Retinal pigment epithelial cell (primary cell): Measurements from ENCODE around the gene HLA-DMA.
"Not testable (repeated sequence)": the region's sequence is repeated elsewhere in the genome, so short reads cannot be mapped to it uniquely, and the experiment has no call there.

Experiments
- DNase-seq: peaks from one replicate; pipeline ENCODE4 v3.0.0-alpha.2; 2010; ENCODE audit warnings: low read depth
- H3K4me3 ChIP-seq: 2 replicates; pipeline ENCODE4 v1.5.1; 2011; ENCODE audit warnings: mild to moderate bottlenecking, low read length, control low read depth, moderate library complexity
- CTCF ChIP-seq: conservative IDR thresholded peaks from 2 replicates; pipeline ENCODE4 v1.5.1; 2011; ENCODE audit warnings: low read depth, low read length, control low read depth, inconsistent platforms

Gene HLA-DMA

GRCh38 chr6:32945108-32945760 is 7.7 kb downstream of the HLA-DMA start:
- H3K4me3 ChIP-seq, result no peak overlapping the region
- DNase-seq, result no peak
- TF ChIP-seq CTCF, result no peak

- no peak for DNase-seq
- H3K4me3 ChIP-seq, result no peak overlapping the region
- TF ChIP-seq CTCF, result no peak
Measured at GRCh38 chr6:32943864-32944649, 8.8 kb downstream of the HLA-DMA start.

GRCh38 chr6:32942555-32943123 is 10.3 kb downstream of the HLA-DMA start:
- H3K4me3 ChIP-seq, DNase-seq: not testable (repeated sequence)

GRCh38 chr6:32941214-32941768 is 11.6 kb downstream of the HLA-DMA start:
- DNase-seq, result no peak
- H3K4me3 ChIP-seq, result no peak overlapping the region
- no peak for TF ChIP-seq CTCF

GRCh38 chr6:32940656-32941213 is 12.2 kb downstream of the HLA-DMA start, which contains the start of gene HLA-DMB:
Gene HLA-DMB, minus strand, starts transcription at chr6:32941028. Its CDS starts 221 bp downstream, at chr6:32940807.
- DNase-seq, result peak; percentile 30
- no peak for TF ChIP-seq CTCF
- peak within 1 kb of the TSS; percentile 26 for H3K4me3 ChIP-seq

GRCh38 chr6:32938494-32938893 is 14.4 kb downstream of the HLA-DMA start:
- no peak for DNase-seq
- no peak overlapping the region for H3K4me3 ChIP-seq

More at GRCh38 chr6:32938494-32938893, 14.4 kb downstream of the HLA-DMA start:
- no peak for TF ChIP-seq CTCF
